Stomach smooth muscle (tissue), 2 donors: ENCODE data around the gene HLA-F.

Experiments
- H3K27ac ChIP-seq: one replicate; pipeline ENCODE4 v1.7.0; 2013; ENCODE audit warnings: mild to moderate bottlenecking, low read length, inconsistent platforms
- H3K27me3 ChIP-seq, 2 donors: one replicate each; pipeline ENCODE4 v1.7.0; 2013; ENCODE audit warnings: low read length in 2 of 2; ENCODE audit not compliant: insufficient read depth in 2 of 2, control insufficient read depth in 1 of 2
- H3K36me3 ChIP-seq, 2 donors: one replicate each; pipeline ENCODE4 v1.7.0; 2013; ENCODE audit warnings: low read length in 2 of 2; ENCODE audit not compliant: control insufficient read depth in 2 of 2, insufficient read depth in 2 of 2
- H3K4me1 ChIP-seq: one replicate; pipeline ENCODE4 v1.7.0; 2013; ENCODE audit warnings: low read length; ENCODE audit not compliant: control insufficient read depth, insufficient read depth
- H3K4me3 ChIP-seq, 2 donors: one replicate each; pipeline ENCODE4 v1.7.0; 2013; ENCODE audit warnings: low read length in 2 of 2
- H3K9ac ChIP-seq, 2 donors: one replicate each; pipeline ENCODE4 v1.7.0; 2013; ENCODE audit warnings: low read length in 2 of 2, mild to moderate bottlenecking in 1 of 2
- H3K9me3 ChIP-seq, 2 donors: one replicate each; pipeline ENCODE4 v1.7.0; 2013; ENCODE audit warnings: low read length in 2 of 2; ENCODE audit not compliant: control insufficient read depth in 2 of 2
- donor health status: healthy.
- donor health status: Pancreatic carcinoma.

The HLA-F gene

DNA sequence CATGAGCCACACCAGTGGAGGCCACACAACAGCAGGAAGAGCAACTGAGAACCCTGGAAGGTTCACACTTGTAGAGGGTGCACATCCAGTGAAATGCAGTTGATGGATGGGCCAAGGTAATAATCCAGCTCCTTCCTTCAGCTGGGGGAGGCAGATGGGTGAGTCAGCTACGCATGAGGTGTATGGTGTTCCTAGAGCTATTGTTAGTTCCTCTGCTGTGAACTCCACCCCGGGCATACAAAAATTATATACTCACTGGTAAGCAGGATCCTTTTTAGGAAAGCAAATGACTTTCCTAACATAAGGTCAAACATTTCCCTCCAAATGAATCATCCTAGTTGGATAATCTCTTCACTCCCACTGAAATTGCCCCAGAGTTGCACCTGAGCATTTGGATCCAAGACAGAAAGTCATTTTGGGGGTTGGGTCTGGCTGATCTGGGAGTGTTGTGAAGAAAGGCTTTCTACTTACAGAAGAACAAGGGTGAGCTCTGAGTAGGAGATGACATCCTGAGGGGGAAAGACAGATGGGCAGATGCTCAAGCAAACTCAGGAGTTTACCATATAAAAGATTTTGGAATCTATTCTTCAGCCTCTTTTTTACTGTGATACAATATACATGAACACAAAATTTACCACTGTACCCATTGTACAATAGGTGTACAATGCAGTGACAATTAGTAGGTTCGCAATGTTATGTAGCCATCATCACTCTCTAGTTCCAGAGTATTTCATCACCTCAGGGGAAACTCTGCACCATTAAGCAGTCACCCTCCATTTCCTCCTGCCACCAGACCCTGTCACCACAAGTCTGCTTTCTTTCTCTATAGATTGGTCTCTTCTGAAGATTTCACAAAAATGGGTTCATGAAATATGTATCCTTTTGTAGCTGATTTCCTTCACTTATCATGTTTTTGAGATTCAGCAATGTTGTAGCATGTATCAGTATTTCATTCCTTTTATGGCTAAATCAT, 11.1 kb downstream of the HLA-F start:
- no peaks in the 10 kb centered on the region for H3K9me3 ChIP-seq
- H3K9ac ChIP-seq, result no peak overlapping the region
- H3K27ac ChIP-seq, result no peak overlapping the region
- no peaks in the 10 kb centered on the region for H3K36me3 ChIP-seq
- H3K27me3 ChIP-seq, result no peaks in the 10 kb centered on the region
- no peak overlapping the region for H3K4me3 ChIP-seq
- peaks cover 2% of the 10 kb centered on the region for H3K4me1 ChIP-seq

DNA sequence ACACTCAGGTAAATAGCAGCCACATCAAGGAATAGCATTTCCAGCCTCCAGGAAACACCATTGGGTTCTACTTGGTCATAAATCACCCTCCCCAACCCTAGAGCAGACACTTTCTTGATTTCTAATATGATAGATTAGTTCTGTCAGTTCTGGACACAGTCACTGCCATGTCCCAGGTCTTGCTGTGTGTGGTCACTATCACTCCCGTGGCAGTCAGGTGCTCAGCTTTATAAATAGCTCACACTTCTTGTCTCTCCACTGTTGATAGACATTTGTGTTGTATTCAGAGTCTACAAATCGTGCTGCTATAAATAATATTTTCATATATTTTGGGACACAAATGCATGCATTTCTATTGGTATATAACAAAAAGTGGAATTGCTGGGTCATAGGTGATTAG, 13.3 kb downstream of the HLA-F start:
- peaks cover 2% of the 10 kb centered on the region for H3K4me1 ChIP-seq
- H3K4me3 ChIP-seq, result no peak overlapping the region
- H3K27ac ChIP-seq, result no peak overlapping the region
- no peaks in the 10 kb centered on the region for H3K27me3 ChIP-seq
- H3K36me3 ChIP-seq, result peaks cover 0 to 1% of the 10 kb centered on the region in 2 donors
- H3K9me3 ChIP-seq, result no peaks in the 10 kb centered on the region
- no peak overlapping the region for H3K9ac ChIP-seq

DNA sequence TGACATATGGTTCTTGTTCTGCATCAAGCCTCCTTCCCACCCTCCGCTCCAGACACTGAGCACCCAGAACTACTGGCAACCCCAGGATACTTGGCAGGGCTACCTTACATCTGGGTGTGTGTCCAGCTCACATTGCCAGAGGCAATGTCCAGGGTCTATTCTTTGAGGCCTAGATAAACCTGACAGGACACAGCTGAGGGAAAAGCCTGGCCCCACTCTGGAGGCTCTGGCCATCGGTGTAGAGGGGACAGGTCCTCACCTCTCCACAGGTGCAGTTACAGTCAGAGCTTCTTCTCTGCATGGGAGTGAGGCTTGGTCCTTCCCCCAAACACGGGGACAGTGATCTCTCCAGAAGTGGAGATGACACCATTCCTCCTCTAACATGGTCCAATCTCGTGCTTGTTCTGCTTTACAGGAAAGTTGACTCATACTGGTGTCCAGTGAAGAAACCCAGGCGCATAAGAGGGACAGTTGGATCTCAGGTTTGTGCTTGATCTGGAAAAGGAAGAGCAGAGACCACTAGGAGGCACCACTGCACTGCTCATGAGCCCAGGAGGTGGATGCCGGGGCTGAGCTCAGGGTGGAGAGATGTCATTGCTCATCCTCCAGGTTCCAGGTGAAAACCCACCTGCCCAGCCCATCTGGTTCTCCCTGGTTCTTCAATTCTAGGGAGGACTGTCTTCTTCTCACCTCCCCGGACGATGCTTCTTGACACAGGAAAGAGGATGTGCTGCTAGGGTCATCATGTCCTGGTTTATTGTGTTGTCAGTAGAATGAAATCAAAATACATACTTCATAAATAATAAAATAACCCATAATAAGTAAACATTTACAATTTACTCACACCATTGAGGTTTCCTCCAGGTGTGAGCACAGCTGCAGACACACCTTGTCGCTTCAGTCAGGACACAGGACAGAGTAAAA, 14.7 kb downstream of the HLA-F start:
- Histone ChIP-seq H3K27ac (no peak overlapping the region), H3K4me3 (no peak overlapping the region), H3K36me3 (peaks cover 0 to 2% of the 10 kb centered on the region in 2 donors), H3K9ac (no peak overlapping the region), H3K27me3 (no peaks in the 10 kb centered on the region), H3K9me3 (no peaks in the 10 kb centered on the region), H3K4me1 (peaks cover 2% of the 10 kb centered on the region)

GRCh38 chr6:29739136-29739881, 16.1 kb downstream of the HLA-F start:
- H3K4me3 ChIP-seq, result no peak overlapping the region
- no peaks in the 10 kb centered on the region for H3K9me3 ChIP-seq
- H3K4me1 ChIP-seq, result no peaks in the 10 kb centered on the region
- H3K9ac ChIP-seq, result no peak overlapping the region
- H3K27ac ChIP-seq, result no peak overlapping the region
- peaks cover 0 to 3% of the 10 kb centered on the region in 2 donors for H3K36me3 ChIP-seq
- no peaks in the 10 kb centered on the region for H3K27me3 ChIP-seq

DNA sequence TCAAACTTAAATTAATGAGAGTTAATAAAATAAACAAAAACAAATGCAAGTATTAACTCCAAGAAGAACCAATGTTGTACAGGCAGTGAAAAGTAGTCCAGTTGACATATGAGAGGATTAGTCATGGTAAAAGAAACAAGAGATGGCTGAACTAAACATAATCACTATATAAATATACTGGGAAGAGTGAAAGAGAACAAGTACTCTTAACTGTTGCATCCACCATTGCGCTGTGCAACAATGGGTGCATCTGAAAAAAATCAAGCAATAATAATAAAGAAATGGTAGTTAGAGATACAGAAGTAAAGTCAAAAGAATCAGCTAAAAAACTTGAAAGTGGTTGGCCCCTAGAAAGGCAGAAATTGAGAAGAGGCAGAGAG, 16.6 kb downstream of the HLA-F start:
- no peaks in the 10 kb centered on the region for H3K9me3 ChIP-seq
- no peak overlapping the region for H3K27ac ChIP-seq
- no peaks in the 10 kb centered on the region for H3K4me1 ChIP-seq
- H3K27me3 ChIP-seq, result no peaks in the 10 kb centered on the region
- no peak overlapping the region for H3K4me3 ChIP-seq
- H3K36me3 ChIP-seq, result peaks cover 0 to 3% of the 10 kb centered on the region in 2 donors
- no peak overlapping the region for H3K9ac ChIP-seq

GRCh38 chr6:29741592-29741991, 18.4 kb downstream of the HLA-F start:
- Histone ChIP-seq H3K27ac (no peak overlapping the region), H3K9ac (no peak overlapping the region), H3K4me3 (no peak overlapping the region), H3K36me3 (peaks cover 0 to 3% of the 10 kb centered on the region in 2 donors), H3K27me3 (no peaks in the 10 kb centered on the region), H3K9me3 (no peaks in the 10 kb centered on the region), H3K4me1 (no peaks in the 10 kb centered on the region)

DNA sequence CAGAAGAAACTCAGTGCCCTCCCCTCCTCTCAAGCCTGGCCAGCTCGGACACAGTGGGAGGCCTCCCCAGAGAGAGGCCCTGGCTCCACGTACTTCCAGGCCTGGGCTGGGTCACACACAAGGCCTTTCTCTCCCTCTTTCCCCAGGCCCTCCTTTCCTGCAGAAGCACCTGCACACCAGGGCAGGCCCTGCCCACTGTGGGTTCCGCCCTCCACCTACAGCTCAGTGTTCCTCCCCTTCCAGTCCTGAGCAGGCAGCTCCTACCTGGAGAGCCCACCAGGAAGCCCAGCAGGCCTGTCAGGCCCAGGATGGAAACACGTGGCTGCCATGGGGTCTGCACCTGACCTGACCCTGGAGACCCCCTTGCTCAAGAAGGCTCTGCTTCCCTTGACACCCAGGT, 18.9 kb downstream of the HLA-F start:
- no peaks in the 10 kb centered on the region for H3K9me3 ChIP-seq
- no peaks in the 10 kb centered on the region for H3K4me1 ChIP-seq
- no peak overlapping the region for H3K4me3 ChIP-seq
- peaks cover 0 to 3% of the 10 kb centered on the region in 2 donors for H3K36me3 ChIP-seq
- no peak overlapping the region for H3K27ac ChIP-seq
- H3K9ac ChIP-seq, result no peak overlapping the region
- no peaks in the 10 kb centered on the region for H3K27me3 ChIP-seq

- H3K36me3 ChIP-seq, result peaks cover 0 to 3% of the 10 kb centered on the region in 2 donors
These were observed 19.8 kb downstream of the HLA-F start for GRCh38 chr6:29743025-29743424.

DNA sequence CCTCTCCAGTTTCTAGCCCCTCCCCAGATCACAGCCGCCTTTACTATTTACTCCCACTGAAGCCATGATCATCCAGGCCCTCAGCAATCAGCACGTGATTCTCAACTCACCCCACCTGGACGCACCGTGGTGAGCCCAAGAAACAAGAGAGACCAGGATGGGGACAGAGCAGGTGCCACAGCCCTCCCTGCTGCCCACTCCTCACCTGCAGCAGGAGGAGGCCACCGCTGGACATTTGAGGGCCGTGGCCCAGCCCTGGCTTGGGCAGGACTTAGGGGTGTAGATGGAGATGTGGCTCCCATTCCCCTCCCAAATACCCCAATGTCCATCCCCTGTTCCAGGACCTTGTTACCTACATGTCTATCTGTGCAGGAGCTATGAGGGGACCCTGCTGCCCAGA, 20.3 kb downstream of the HLA-F start:
- H3K27ac ChIP-seq, result no peak overlapping the region
- no peak overlapping the region for H3K9ac ChIP-seq
- H3K36me3 ChIP-seq, result peaks cover 0 to 3% of the 10 kb centered on the region in 2 donors
- no peak overlapping the region for H3K4me3 ChIP-seq
- H3K4me1 ChIP-seq, result peaks cover 10% of the 10 kb centered on the region
- H3K27me3 ChIP-seq, result no peaks in the 10 kb centered on the region
- H3K9me3 ChIP-seq, result no peaks in the 10 kb centered on the region

More at GRCh38 chr6:29743025-29743424, 19.8 kb downstream of the HLA-F start:
- Histone ChIP-seq H3K27me3 (no peaks in the 10 kb centered on the region), H3K27ac (no peak overlapping the region), H3K9ac (no peak overlapping the region), H3K4me1 (peaks cover 6% of the 10 kb centered on the region), H3K4me3 (no peak overlapping the region), H3K9me3 (no peaks in the 10 kb centered on the region)

GRCh38 chr6:29744131-29744530, 20.9 kb downstream of the HLA-F start:
- Histone ChIP-seq H3K4me3 (no peak overlapping the region), H3K27ac (no peak overlapping the region), H3K9ac (no peak overlapping the region), H3K4me1 (peaks cover 13% of the 10 kb centered on the region), H3K9me3 (no peaks in the 10 kb centered on the region), H3K36me3 (peaks cover 0 to 3% of the 10 kb centered on the region in 2 donors), H3K27me3 (no peaks in the 10 kb centered on the region)
